HG02973 (cell line): Measurements from ENCODE around the gene LRP1B.
"Not testable (repeated sequence)": the region's sequence is repeated elsewhere in the genome, so short reads cannot be mapped to it uniquely, and the experiment has no call there.

Experiments
- ATAC-seq: cut with Tn5 transposase; IDR thresholded peaks from one replicate; pipeline ENCODE4 v1.9.1; 2021; ENCODE audit warnings: moderate library complexity; ENCODE audit not compliant: unreplicated experiment

LRP1B gene

DNA sequence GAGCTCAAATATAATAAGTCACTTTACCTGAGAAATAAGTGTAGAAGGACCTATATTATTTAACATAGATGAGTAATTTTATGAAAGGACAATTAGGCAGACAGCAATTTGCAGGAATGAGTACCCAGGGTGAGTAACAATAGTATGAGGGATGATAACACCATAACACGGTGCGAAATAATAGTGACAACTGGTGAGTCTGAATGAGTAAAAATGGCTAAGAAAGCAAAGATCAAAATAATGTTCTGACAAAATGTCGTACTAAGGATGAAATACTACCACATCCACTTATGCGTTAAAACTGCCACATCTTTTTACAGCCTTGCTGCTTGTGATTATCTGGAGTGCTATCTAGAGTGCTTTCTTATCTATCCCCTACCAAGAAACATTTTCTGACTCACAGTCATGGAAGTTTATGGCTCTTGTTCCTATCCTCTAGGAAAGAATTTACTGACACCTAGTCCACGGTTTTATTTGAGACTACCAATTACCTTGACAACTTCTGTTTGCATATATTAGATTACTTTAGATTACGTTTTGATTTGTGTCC lies 929.7 kb downstream of the LRP1B start:
- no peak for ATAC-seq

DNA sequence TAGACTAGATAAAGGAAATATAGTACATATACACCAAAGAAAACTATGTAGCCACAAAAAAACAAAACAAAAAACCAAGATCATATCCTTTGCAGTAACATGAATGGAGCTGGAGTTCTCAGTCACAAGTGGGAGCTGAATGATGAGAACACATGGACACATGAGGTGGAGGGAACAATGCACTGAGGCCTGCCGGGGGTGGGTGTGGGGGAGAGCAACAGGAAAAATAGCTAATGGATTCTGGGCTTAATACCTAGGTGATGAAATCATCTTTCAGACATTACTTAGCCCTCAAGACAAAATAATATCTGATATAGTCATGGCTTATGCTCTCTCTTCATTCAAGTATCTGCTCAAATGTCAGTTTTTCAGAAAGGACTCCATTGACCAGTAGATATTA lies 930.6 kb downstream of the LRP1B start:
- ATAC-seq = no peak

DNA sequence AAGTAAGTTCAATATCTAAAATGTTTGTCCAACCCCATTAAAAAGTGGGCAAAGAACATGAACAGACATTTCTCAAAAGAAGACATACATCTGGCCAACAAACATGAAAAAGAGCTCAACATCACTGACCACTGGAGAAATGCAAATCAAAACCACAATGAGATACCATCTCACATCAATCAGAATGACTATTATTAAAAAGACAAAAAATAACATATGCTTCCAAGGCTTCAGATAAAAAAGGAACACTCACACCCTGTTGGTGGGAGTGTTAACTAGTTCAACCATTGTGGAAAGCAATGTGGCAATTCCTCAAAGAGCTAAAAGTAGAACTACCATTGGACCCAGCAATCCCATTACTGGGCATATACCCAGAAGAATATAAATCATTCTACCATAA lies 931.1 kb downstream of the LRP1B start:
- no peak for ATAC-seq

DNA sequence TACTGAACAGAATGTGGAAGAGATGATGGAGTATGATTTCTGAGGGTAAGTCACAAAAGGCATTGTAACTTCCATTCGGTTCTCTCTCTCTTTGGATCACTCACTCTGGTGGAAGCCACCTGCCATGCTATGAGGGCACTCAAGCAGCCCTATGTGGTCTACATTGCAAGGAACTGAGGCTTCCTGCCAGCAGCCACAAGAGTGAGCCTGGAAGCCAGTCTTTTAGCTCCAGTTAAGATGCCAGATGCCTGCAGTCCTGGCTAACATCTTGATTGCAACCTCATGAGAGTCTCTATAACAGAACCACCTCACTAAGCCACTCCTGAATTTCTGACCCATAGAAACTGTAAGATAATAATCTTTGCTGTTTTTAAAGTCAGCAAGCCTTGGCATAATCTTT lies 935.7 kb downstream of the LRP1B start:
- no peak for ATAC-seq

DNA sequence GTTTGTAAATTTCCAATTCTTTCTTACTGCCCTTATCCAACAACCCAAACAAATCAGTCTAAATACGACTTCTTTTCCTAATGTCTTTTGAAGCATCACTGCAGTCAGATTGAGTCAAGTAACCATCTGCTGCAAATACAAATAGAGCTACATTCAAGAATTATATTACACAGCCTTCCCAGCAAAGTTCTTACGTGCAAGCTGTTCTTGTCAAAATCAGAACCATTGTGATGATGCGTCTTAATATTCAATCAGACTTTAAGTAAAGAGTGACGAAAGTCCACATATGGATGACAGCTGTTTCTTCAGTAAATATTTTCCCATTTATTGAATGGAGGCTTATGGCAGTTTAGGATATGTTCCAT lies 943.8 kb downstream of the LRP1B start:
- no peak for ATAC-seq

DNA sequence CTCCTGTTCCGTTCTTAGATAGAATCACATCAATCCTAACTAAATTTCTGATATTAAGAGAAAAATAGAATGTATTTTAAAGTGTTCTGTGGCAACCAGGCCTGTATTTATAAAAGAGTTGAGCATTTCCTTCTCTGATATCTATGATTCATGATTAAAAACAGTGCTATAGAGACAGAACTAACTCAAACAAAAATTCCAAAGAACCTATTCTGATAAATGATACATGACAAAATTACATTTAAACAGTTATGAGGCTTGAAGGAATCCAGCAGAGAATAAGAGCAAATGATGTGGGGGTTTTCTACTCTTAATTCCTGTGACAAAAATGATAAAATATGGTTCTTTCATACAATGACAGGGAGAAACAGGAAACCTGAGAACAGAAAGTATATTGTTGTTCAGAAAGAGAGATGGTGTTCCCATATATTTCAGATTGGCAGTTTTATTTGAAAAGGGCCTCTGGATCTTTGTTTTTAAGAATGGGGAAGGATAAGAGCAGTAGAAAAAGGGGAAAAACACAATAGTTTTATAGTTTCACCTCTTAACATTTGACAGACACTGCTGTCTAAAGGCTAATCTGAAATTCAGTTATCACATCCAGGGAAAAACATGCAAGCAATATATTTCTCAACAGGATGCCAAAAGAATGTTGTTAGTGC lies 944.3 kb downstream of the LRP1B start:
- ATAC-seq = no peak

DNA sequence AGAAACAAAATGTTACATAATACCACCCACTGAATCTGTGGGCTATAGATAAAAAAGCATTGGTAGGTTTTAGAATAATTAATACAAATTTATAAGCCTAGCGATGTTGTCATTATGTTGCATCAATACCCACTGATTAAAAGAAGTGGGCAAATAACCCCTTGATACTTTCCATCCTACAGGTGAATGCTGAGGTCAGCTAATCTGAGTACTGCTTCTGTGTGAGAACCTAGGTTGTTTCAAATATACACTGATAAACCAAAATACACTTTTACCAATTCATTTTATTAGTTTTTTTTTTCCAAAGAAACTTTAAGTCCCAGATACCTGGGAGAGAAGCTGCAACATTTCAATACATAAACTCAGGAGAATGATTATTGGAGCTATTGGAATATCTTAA lies 948.6 kb downstream of the LRP1B start:
- no peak for ATAC-seq

DNA sequence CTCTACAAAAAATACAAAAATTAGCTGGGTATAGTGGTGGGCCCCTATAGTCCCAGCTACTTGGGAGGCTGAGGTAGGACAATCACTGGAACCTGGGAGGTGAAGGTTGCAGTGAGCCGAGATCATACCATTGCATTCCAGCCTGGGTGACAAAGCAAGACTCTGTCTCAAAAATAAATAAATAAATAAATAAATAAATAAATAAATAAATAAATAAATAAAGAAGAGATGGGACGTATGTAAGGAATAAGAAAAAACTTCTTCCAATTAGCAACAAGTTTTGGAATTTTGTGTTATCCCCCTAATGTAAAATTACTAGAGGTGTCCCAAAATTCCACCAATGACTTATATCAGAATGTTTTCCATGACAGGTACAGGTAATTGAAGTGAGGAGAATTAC lies 961.7 kb downstream of the LRP1B start:
- not testable (repeated sequence) for ATAC-seq

DNA sequence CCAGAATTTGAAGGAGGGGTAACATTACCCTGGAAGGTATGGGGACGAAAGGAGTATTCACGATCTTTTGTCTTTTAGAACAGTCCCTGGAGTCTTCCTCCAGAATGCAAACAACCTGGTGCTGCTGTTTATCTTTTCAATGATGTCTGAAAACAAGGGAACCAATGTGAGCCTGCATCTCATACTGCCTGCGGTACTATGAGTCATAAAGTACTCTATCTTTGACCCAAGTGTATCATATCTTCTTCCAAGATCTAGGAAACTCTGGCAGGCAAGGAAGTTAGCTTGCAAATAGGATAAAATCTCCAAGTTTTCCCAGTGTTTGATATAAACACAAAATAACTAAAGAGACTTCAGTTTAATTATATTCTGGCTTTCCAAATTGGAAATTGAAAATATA lies 968.5 kb downstream of the LRP1B start:
- ATAC-seq = no peak

DNA sequence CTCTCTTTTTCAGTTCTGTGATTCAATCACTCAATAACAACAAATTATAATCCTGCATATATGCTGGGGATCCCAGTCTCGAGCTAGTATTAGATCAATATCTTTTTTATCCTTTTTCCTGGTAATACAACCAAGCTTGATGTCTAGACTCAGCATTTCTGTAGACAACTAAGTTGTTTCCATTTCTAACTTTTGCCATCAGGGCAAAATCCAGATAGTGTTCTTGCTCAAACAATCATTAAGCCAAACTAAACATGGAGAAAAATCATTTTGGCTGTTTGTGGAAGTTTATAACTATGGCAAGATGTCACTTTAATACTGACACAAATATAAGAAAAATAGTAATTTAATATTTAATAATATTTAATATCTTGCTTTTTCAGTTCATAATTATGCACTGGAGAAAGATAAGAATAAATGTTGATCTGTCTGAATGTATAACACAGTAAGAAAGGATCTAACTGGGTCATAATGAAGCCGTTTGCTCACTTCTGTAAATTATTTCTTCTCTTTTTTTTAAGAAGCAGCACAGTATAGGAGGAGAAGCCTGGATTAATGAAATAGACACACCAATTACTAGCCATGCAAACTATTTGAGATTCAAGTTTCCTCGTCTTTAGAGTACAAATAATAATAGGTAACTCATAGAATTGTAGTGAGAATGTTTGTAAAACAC lies 979.1 kb downstream of the LRP1B start:
- ATAC-seq = no peak

DNA sequence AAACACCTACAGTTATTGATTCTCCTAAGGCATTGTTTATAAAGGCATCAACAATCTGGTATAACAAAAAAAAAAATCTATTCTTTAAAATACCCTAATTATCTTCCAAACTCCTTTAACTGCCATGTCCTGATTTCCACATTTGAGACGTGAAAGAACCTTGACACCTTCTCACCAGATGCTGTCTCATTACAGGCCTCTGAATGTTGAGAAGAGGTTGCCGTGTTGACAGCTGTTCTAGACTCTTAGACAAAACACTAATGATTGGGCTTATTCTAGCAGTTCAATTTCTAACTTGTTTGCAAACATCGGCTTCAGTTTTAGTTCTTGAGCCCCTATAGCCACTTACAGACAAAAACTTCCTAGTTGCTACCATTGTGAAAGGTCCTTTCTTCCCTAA lies 988.8 kb downstream of the LRP1B start:
- no peak for ATAC-seq

DNA sequence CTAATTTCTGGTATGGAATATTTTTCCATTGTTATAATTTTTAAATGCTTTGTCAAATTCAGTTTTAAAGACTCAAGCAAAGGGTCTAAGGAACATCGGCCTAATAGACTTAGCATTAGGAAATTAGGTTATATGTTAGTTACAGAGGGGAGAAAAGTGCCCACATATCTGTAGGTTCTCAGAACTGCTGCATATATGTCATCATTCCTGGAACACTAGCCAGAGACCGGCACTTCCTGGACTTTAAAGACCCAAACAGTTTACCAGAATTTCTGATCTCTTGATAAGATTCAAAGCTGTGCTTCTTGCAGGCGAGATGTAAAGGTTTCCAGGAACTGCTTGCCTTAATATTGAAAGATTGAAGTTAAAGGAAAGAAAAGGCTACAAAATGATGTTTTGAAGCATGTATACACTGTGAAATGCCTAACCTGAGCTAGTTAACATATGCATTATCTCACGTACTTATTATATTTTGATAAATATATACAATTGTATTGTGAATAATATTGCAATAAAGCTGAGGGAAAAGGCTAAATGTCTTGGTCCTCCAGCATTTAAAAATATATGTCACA lies 993.6 kb downstream of the LRP1B start:
- ATAC-seq = no peak

DNA sequence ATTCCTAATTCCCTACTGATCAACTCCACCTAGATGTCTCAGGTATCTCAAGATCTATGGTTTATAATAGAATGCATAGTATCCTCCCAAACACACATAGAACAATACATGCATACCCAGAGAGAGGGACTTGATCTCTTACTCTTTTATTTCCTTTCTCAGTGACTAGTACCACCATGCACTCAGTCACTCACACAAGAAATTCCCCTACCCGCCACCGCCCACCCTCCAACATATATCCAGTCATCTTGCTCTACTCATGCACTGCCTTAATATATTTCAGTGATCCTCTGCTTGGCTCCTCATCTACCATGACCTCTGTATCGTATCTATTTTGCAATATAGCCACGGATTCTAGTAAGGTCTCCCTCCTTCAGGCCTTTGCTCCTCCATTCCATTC lies 996.9 kb downstream of the LRP1B start:
- ATAC-seq = no peak

DNA sequence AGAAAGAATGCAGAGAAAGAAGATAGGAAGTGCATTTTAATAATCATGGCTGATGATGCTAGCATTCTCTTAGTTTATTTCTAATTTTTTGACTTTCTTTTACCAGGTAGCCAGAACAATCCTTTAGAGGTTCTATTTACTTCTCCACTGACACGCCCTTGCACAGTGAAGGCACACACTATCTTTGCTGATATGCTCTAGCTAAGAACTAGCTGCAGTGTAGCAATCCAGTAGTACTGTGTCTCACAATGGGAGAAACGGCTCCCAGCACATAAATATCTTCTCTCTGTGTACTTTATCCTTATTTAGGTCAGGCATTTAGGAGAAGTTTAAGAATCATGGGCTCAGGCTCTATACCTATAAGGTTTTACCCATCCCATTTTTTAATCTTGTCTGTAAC lies 1005.4 kb downstream of the LRP1B start:
- no peak for ATAC-seq

DNA sequence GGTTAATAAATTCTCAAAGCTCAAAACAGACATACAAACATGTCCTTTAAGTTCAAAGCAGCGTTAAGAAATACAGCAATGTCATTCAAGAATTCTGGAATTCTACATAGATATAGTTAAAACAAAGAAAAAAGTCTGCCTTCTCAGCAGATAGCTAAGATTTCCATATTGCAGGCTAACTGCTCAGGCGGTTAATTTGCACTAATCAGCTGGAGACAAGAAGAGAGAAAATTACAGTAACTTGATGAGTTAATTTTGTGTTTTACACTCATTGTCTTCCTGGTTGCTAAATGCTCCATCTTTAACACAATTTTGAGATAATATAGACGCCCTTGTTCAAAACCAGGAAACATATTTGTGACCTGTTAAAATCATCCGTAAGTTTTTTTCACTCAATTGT lies 1012.0 kb downstream of the LRP1B start:
- no peak for ATAC-seq

DNA sequence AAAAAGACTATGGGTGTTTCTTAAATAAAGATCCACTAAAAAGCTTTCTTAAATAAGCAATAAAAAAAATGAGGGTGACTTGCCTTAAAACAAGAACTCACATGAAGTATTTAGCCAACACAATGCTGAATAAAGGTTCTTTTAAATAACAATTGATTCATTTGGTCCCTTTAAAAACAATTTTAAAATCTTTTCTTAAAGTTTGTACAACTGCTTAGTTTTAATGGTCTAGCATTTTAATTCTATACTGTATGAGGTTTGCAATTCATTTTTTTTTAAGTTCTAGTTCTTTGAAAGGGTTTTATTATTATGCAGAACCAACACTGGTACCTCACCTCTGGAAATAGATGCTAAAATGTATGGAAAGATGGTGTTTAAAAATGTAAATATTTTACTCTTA lies 1017.5 kb downstream of the LRP1B start:
- ATAC-seq = no peak

DNA sequence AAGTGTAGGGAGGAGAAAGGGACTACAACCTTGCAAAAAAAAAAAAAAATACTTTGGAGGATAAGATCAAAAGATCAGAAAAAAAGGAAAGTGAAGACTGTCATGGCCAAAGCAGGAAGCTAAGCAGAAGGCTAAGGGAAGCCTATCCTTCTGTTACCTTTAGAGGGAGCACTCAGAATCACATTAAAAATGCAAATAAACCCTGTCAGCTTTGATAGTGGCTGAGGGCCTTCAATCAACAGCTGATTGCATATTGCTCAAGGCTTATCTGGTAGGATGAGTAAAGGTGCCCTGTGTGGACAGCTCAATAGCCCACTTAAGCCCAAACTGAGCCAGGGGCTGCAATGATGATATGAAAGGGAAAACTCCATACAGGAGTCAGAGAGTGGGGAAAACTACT lies 1021.2 kb downstream of the LRP1B start:
- no peak for ATAC-seq

DNA sequence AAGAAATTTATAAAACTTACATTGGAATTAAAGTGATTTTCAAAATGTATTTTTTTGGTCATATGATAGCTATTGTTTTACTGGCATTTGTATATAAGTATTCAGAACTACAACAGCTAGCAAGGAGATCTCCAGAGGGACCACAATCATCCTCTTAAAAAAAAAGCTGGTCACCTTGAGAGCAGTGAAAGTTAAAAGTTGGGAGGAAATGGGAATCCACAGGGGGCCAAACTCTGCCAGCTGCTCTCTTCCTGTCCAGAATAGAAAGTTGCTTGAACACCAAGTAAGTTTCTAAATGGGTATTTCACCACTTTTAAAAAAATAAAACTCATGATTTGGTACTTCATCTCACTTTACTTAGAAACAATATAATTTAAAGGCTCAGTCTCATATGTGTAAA lies 1025.1 kb downstream of the LRP1B start:
- no peak for ATAC-seq

DNA sequence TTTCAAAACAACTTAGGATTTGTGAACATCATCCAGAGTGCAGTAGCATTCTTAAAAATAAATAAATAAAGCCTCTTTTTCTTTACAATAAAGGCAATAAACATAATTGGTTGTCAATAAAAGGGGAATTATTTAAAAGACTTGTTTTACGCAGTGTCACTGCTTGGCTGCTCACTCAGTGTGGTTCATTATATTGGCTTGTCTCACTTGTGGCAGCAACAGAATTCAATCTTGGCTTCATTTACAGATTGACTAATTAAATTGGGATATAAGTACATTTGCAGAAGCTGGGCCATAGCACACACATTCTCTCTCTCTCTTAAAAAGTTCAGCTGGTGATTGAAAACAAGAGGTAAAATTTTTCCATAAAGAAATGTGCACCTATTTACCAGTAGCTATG lies 1027.6 kb downstream of the LRP1B start:
- ATAC-seq = no peak

DNA sequence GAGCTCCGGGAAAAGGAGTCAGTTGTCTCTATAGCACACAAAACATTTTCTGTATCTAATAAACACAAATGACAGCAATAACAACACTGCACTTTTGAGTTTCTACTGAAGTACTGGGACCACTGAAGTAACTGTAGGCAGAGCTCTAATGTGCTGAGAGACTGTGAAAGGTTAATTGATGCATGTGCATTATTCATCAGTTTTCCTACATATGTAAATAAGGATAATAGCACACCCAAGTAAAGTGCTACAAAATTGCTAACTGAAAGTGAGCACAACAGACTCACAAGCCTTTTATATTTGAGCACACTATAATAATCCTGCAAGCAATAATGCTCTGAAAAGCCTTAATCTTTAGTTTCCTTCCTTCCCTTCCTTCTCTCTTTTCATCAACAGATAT lies 1051.6 kb downstream of the LRP1B start:
- ATAC-seq = no peak

DNA sequence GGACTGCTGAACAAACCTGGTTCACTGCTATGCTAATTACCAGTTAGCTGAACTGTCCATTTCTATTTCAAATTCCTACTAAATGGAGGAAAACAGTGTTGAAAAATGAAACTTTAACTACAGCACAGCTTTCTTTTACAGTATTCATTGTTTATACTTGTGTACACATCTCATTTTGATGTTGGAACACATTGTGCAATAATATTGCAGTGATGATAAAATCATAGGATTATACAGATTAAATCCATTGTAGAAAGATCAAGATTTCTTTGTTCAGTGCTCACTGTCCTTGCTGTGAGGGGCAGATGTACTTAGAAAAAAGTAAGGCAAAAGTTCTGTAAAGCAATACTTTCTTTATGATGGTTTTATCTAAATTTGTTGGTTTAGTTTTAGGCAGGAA lies 1055.1 kb downstream of the LRP1B start:
- ATAC-seq = no peak

DNA sequence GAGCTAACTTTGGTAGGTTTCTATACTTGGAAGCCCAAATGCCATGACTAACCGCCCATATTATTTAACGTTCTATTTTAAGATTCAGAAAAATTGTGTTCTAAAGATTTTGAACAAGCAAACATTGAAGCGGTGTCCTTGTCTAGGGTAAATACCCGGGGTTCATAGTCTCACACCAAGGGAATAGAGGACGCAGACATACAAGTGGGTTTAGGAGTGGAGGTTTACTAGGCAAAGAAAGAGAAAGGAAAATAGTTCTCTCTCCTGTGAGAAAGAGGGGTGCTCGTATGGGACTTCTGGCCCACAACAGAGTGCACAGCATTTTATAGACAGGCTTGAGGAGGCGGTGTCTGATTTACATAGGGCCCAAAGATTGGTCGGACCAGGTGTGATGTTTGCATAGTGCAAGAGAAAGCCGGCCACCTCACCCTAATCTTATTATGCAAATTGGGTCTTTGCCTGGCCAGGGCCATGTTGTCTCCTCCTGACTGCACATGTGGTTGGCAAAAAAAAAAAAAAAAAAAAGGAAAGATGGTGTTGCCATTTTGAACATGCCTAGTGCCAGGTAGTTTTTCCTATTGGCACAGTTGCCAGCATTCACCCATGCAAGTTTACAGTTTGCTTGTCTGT lies 1062.6 kb downstream of the LRP1B start:
- no peak for ATAC-seq
